NCI-H460 (cell line): Measurements from ENCODE around the gene ZBED4. TPM values are rescaled to one million over a fixed set of nuclear protein-coding genes. Genes with fewer than 3 reads are reported as not detected.
"Not testable (repeated sequence)": the region's sequence is repeated elsewhere in the genome, so short reads cannot be mapped to it uniquely, and the experiment has no call there.

Experiments used
- DNase-seq: peaks from one replicate; pipeline ENCODE4 v3.0.0-alpha.2; 2016; ENCODE audit warnings: low read depth; ENCODE audit errors: extremely low read depth
- total RNA-seq: library from RNA; depleted of rRNA; stranded (reverse); fragments of >200 nt; shearing (Covaris generic); gene quantifications from 2 replicates; pipeline ENCODE4 v1.2.3, GENCODE V29; 2014

ZBED4 gene
- total RNA-seq, 1 experiment from 2014 or later = 15.5 TPM

- DNase-seq = no peak
Observed at GRCh38 chr22:49826603-49827270, 26.9 kb upstream of the ZBED4 start.

- no peak for DNase-seq
Observed at GRCh38 chr22:49827271-49827852, 26.3 kb upstream of the ZBED4 start.

DNA sequence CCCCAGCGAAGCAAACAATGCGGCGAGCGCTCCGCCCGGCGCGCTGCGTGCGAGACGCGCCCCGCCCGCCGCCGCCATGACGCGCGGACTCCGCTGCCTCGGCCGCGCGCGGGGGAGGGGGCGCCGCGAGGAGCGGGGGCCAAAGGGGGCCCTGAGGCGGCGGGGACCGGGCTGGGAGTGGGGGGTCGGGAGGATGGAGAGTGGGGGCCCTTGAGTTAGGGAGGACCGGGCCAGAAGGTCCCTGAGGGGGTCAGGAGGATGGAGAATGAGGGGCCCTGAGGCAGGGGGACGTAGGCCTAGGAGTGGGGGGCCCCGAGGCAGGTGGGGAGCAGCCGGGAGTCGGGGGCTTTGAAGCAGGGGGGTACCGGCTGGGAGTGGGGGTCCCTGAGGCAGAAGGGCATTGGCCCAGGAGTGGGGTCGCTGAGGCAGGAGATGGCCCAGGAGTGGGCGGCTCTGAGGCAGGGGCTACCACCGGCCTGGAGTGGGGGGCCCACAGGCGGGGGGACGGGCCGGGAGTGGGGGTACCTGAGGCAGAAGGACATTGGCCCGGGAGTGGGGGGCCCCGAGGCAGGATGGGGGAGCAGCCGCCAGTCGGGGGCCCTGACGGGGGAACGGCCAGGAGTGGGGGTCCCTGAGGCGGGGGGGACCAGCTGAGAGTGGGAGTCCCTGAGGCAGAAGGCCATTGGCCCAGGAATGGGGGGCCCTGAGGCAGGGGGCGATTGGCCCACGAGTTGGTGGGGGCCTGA is 25.6 kb upstream of the ZBED4 start, which contains the start of gene BRD1:
Gene BRD1 (minus strand): TSS at position 21 of the 746 bp plus-strand sequence. CDS start 3,556 bp downstream, outside the sequence.
- DNase-seq = peak; percentile 38

GRCh38 chr22:49828599-49828965 is 25.1 kb upstream of the ZBED4 start:
- DNase-seq = no peak

GRCh38 chr22:49829044-49829853 is 24.4 kb upstream of the ZBED4 start:
- DNase-seq = no peak

DNA sequence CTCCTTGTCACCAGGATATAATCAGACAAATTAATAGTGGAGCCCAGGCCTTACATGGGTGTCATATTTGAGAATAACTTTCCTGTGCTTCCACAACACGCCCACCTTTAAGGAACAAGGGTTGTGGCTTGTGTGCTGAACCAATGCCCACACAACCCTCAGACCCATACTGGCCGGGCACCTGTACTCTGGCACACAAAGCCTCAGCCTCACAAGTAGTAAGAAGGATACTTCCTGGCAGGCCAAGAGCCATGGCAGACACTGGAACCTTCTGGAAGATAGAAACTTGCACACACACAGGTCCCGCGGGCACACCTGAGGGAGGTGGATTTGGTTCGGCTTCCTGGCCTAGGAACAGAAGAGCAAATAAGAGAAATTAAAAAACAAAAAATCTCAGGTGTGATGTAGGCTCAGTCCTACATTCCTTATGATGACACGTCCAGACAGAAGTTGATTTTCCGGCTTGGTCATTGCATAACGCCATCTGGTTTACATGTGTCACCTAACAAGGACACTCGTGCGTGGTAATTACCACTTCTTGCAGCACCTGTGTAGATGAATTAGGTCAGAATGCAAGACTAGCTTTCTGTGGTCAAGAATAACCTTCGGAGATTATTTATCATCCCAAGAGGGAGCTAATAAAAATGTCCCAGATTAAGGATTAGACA is 20.2 kb upstream of the ZBED4 start:
- DNase-seq = no peak

GRCh38 chr22:49838771-49839717 is 14.6 kb upstream of the ZBED4 start:
- DNase-seq = no peak

- no peak for DNase-seq
Observed at GRCh38 chr22:49845241-49845640, 8.4 kb upstream of the ZBED4 start.

DNA sequence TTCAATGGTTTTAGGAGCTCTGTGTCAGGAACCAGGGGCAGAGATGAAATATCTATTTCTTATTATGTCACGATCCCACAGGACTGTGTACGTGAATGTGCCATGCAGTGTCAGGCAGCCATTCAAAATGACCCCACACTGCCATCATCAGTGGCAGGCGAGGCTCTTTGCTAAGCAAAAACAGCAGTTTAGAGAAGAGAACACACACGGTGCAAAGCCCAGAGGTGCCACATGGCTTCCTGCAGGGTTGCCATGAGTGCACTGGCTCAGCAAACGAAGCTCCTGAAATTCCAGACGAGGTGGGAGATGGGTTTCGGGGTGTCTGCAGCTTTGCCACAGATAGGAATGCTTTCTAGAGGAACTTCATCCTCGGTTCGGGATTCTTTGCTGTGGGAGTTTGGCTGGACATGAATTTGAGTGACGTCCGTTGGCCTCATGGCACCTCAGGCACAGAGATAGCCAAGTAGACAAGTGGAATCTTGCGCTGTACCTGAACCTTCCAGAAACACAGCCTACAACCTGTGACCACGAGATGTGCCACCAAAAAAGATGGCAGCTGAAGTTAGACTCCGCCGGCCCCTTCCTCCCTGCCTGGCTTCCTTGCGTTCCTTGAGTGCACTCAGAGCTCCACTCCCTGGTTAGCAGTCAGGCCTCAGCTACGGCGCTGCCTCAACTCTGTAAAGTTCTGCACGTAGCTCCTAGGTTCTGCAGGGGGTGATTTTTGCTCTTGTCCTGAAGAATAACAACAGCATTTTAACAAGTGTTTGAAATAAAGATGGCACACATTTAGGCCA is 7.8 kb upstream of the ZBED4 start:
- no peak for DNase-seq

GRCh38 chr22:49847751-49848689 is 5.6 kb upstream of the ZBED4 start:
- DNase-seq = no peak

GRCh38 chr22:49848690-49849160 is 4.9 kb upstream of the ZBED4 start:
- no peak for DNase-seq

DNA sequence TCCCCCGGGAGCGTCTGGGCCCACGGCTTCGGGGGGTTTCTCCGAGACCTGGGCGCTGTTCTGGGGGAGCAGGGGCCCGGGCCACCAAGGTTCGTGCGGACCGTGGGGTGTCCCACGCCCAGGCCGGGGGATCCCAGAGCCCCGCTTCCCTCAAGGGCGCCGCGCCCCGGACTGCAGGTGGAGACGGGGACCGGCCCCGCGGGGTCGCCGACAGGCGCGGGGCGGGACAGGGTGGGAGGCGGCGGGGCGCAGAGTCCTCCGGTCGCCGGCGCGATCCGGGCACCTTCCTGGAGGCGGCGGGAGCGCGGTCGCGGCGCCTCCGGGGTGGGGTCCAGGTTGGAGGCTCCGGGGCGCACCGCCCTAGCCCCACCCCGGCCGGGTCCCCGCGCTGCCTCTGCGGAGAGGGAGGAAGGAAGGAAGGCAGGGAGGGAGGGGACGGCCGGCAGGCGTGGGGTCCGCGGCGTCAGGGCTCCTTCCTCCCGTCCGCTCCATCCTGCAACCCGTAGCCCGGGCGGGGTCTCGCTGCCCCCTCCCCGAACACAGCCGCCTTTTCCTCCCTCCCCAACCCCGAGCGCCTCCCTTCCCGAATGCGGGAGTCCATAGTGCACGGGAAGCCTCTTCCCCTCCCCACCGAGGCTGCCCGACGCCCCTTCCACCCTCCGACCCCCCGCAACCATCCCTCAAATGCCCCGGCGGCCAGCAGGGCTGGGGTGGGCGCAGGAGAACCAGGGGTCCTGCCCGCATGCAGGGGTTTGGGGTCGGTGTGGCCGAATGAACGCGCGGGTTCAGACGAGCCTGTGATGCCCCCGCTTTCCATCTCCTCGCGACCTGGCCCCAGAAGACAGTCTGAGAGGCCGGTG is 4.3 kb upstream of the ZBED4 start:
- no peak for DNase-seq

DNA sequence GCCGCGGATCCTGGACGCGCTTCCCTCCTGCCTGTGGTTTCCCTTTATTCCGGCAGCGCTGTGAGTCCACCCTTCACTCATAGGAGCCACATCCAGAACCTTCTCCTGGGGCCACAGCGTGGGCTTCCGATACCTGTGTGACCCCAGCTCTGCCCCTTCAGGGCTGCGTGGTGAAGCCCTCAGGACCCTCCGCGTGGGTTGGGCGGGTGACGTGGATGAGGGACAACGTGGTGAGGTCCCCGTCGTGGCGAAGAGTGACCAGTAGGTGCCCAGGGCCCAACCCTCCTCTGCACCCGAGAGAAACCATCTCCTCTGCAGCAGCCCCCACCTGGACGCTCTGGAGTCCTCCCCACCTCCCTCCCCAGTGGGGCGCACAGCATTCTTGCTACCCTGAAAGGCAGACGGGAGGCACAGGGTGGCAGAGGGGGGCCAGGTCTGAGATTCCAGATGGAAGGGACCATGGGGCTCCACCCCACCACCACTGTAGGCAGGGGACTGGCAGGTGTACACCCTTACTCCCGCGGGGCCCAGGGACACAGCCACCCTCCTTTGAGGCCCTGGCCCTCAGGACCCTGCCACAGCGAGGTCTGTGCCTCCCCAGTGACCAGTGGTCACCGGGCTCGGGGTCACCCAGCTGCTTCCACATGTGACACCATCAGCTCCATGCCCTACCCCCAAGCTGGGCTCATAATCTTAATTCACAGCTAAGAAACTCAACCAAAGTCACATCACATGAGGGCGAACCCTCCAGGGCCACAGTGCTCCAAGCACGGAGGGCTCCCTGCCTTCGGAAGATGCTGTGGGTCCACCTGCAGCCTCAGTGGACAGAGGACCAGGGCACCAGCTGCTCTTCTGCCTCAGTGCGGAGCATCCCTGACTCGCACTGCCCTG is 3.4 kb upstream of the ZBED4 start:
- no peak for DNase-seq

- DNase-seq = no peak
Observed at GRCh38 chr22:49850959-49851802, 2.5 kb upstream of the ZBED4 start.

DNA sequence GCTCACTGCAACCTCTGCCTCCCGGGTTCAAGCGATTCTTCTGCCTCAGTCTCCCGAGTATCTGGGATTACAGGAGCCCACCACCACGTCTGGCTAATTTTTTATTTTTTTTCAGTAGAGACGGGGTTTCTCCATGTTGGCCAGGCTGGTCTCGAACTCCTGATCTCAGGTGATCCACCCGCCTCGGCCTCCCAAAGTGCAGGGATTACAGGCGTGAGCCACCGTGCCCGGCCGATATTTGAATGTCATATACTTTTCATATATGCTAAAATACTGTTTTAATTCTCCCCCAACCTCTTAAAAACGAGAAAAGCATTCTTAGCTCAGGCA is 1.1 kb upstream of the ZBED4 start:
- not testable (repeated sequence) for DNase-seq
